Astrocyte of the cerebellum (primary cell): Measurements from ENCODE around the gene LIN28A.

Source experiments
- DNase-seq: peaks from one replicate; pipeline ENCODE4 v3.0.0-alpha.2; 2011; ENCODE audit warnings: low read depth
- H3K4me3 ChIP-seq: 2 replicates; pipeline ENCODE4 v1.5.1; 2011; ENCODE audit warnings: mild to moderate bottlenecking, low read depth, low read length, moderate library complexity
- CTCF ChIP-seq: IDR thresholded peaks from 2 replicates; pipeline ENCODE4 v1.5.1; 2012; ENCODE audit warnings: low read length, low read depth, moderate library complexity, mild to moderate bottlenecking; ENCODE audit errors: missing control alignments
- in situ Hi-C: cut with HindIII; loops from 2 replicates; pipeline ENCODE4 v1.10.0; 2017; ENCODE audit warnings: low sequenced_read_pairs

LIN28A gene

GRCh38 chr1:26411624-26412074 is 1.0 kb downstream of the LIN28A start:
- H3K4me3 ChIP-seq, result no peak overlapping the region
- in situ Hi-C loops, result no loop called here
- TF ChIP-seq CTCF, result no peak
- DNase-seq, result no peak

- in situ Hi-C loops, result no loop called here
- no peak overlapping the region for H3K4me3 ChIP-seq
- TF ChIP-seq CTCF, result no peak
- DNase-seq, result no peak
Measured at GRCh38 chr1:26412180-26412840, 1.7 kb downstream of the LIN28A start.

GRCh38 chr1:26413031-26413430 is 2.4 kb downstream of the LIN28A start:
- in situ Hi-C loops, result no loop called here
- H3K4me3 ChIP-seq, result no peak overlapping the region
- no peak for TF ChIP-seq CTCF
- no peak for DNase-seq

- TF ChIP-seq CTCF, result peak; percentile 92
- in situ Hi-C loops, result no loop called here
- no peak overlapping the region for H3K4me3 ChIP-seq
- peak; percentile 32 for DNase-seq
Measured at GRCh38 chr1:26417111-26417759, 6.6 kb downstream of the LIN28A start.

- in situ Hi-C loops, result no loop called here
- no peak for TF ChIP-seq CTCF
- no peak overlapping the region for H3K4me3 ChIP-seq
- DNase-seq, result no peak
Measured at GRCh38 chr1:26418865-26419349, 8.3 kb downstream of the LIN28A start.

GRCh38 chr1:26419494-26419893 is 8.9 kb downstream of the LIN28A start:
- TF ChIP-seq CTCF, result no peak
- H3K4me3 ChIP-seq, result no peak overlapping the region
- in situ Hi-C loops, result no loop called here
- no peak for DNase-seq
